ENCODE data around the gene PEDS1.
"Not testable (repeated sequence)": the region's sequence is repeated elsewhere in the genome, so short reads cannot be mapped to it uniquely, and the experiment has no call there.

The PEDS1 gene

DNA sequence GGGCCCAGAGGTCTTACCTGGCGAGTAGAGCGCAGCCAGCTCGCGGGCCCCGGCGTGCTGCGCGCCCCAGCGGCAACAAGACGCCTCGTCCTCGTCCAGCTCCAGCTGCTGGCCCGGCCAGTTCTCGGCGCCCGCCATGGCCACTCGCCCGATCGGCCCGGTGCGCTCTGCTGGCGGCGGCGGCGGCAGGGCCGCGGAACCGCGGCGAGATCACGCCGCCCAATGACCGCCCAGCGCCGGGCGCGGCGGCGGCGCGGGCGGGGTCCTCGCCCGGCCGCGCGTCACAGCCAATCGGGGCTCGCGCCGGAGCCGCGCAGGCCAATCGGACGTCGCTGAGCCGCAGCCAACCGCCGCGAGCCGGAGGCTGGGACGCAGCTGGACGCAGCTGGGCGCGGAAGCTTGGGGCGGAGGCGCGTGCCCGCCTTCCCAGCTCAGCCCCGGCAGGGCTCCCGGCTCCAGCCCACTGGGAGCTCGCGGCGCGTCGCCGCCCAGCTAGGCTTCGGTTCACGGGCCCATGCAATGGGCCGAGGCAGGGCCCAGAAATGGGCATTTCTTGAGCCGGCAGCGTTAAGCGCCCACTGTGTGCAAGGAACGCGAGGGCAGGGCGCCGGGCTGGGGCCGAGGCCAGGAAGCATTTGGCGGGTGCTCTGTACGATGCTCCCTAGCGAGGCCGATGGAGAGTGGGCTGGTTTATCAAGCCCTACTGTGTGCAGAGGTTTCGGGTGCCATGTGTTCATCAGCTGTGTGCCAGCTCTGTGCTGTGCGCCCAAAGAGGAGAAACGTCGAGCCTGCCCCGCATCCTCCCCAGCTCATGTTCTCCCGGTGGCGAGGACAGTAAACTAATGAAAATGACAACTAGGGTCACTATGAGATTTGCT lies at the start of gene PEDS1:
Gene PEDS1, minus strand, starts transcription at position 224 of the 878 bp plus-strand sequence. Its CDS starts 86 bp downstream, at position 138.
- Histone ChIP-seq H3K4me3 (ENCODE audit: low read depth in 1 of 2, low read length in 2 of 2) (peak within 1 kb of the TSS; percentile 81 to 92), H3K27me3 (ENCODE audit: low read depth, low read length) (no peaks in the 10 kb centered on the region), H3K27ac (ENCODE audit: low read length) (peak within 1 kb of the TSS; percentile 77)

DNA sequence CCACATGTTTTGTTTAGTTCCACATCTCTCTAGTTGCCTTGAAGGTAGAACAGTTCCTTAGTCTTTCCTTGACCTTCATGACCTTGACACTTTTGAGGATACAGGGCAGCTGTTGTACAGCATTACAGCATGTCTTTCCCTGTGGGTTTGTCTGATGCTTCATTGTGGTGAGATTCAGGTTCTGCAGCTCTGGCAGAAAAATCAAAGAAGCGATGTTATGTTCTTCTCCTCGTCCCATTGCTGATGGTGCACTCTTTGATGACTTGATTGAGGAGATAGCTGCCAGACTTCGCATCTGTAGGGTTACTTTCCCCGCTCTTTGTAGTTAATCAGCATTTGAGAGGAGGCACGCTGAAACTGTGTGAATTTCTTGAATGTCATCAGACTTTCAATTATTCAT lies 49.2 kb upstream of the PEDS1 start:
- no peaks in the 10 kb centered on the region for H3K4me1 ChIP-seq (ENCODE audit: control insufficient read depth in 1 of 2, insufficient read depth in 2 of 2, low read length in 2 of 2)
- H3K27me3 ChIP-seq (ENCODE audit: low read depth, low read length): no peaks in the 10 kb centered on the region
- H3K36me3 ChIP-seq (ENCODE audit: control insufficient read depth in 1 of 2, insufficient read depth in 2 of 2, low read length in 2 of 2): peaks cover 0 to 3% of the 10 kb centered on the region in 2 donors
- H3K27ac ChIP-seq (ENCODE audit: low read length): no peak overlapping the region
- H3K4me3 ChIP-seq (ENCODE audit: low read depth in 1 of 2, low read length in 2 of 2): no peak overlapping the region
- peaks cover 0 to 7% of the 10 kb centered on the region in 2 donors for H3K9me3 ChIP-seq (ENCODE audit: control insufficient read depth in 1 of 2, low read length in 2 of 2)

More for the DNA sequence above, at the start of gene PEDS1:
- H3K36me3 ChIP-seq (ENCODE audit: control insufficient read depth in 1 of 2, insufficient read depth in 2 of 2, low read length in 2 of 2): peaks cover 0 to 2% of the 10 kb centered on the region in 2 donors
- no peaks in the 10 kb centered on the region for H3K9me3 ChIP-seq (ENCODE audit: control insufficient read depth in 1 of 2, low read length in 2 of 2)
- peaks cover 11 to 42% of the 10 kb centered on the region in 2 donors for H3K4me1 ChIP-seq (ENCODE audit: control insufficient read depth in 1 of 2, insufficient read depth in 2 of 2, low read length in 2 of 2)

DNA sequence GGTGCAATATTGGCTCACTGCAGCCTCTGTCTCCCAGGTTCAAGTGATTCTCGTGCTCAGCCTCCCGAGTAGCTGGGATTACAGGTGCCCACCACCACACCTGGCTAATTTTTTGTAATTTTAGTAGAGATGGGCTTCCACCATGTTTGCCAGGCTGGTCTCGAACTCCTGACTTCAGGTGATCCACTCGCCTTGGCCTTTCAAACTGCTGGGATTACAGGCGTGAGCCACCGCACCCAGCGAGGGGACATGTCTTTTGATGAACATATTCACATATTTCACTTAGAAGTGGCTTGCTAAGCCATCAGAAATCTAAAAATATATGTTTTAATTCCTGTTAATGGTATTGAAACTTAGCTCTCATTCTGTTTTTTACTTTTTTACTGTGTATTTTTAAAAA lies 48.2 kb upstream of the PEDS1 start:
- H3K4me3 ChIP-seq (ENCODE audit: low read depth in 1 of 2, low read length in 2 of 2); H3K9me3 ChIP-seq (ENCODE audit: control insufficient read depth in 1 of 2, low read length in 2 of 2); H3K36me3 ChIP-seq (ENCODE audit: control insufficient read depth in 1 of 2, insufficient read depth in 2 of 2, low read length in 2 of 2); H3K27ac ChIP-seq (ENCODE audit: low read length); H3K27me3 ChIP-seq (ENCODE audit: low read depth, low read length); H3K4me1 ChIP-seq (ENCODE audit: control insufficient read depth in 1 of 2, insufficient read depth in 2 of 2, low read length in 2 of 2): not testable (repeated sequence)

DNA sequence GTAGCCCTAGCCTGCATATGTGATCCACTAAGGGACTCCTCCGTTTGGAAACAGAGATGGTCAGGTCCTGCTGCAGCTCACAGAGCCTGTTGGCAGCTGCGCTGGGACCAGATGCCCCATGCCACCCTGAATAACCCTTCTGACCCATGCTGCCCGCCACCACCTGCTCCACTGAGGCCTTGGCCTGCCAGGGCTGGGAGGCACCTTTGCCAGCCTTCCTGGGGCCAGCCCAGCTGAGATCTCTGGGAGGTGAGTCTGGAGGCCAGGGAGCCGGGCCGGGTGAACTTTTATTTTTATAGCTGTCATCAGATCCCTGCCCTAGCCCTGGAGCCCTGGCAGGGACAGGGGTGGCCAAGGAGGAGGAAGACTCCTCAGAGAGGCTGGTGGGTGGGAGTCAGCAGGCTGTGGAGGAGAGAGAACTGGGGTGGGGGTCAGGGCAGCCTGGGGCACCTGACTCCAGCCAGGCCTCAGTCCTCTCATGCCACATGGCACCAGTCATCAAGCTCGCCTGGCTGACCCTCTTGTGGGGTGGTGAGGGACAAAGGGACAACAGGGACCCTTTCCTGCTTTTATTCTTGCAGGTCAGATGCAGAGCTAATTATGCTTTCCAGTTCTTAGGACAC lies 47.1 kb upstream of the PEDS1 start:
- Histone ChIP-seq H3K36me3 (ENCODE audit: control insufficient read depth in 1 of 2, insufficient read depth in 2 of 2, low read length in 2 of 2) (peaks cover 0 to 3% of the 10 kb centered on the region in 2 donors), H3K4me3 (ENCODE audit: low read depth in 1 of 2, low read length in 2 of 2) (no peak overlapping the region), H3K4me1 (ENCODE audit: control insufficient read depth in 1 of 2, insufficient read depth in 2 of 2, low read length in 2 of 2) (no peaks in the 10 kb centered on the region), H3K9me3 (ENCODE audit: control insufficient read depth in 1 of 2, low read length in 2 of 2) (peaks cover 0 to 7% of the 10 kb centered on the region in 2 donors), H3K27ac (ENCODE audit: low read length) (no peak overlapping the region), H3K27me3 (ENCODE audit: low read depth, low read length) (no peaks in the 10 kb centered on the region)

DNA sequence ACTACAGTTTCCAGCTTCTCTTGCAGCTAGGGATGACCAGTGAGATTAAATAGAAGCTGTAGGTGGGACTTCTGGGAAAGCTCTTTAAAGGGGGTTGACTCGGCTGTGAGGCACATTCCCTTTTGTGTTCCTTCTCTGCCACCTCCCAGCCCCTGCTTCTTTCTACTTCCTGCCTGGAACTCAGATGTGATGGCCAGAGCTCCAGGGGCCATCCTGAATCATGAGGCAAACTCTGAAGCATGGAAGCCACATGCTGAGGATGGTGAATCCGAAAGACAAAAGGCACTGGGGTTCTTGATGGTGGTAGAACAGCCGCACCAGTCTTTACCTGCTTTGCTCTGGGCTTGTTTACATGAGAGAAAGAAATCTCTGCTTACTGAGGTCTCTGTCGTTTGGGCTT lies 46.2 kb upstream of the PEDS1 start:
- Histone ChIP-seq H3K36me3 (ENCODE audit: control insufficient read depth in 1 of 2, insufficient read depth in 2 of 2, low read length in 2 of 2) (peaks cover 2 to 3% of the 10 kb centered on the region in 2 donors), H3K9me3 (ENCODE audit: control insufficient read depth in 1 of 2, low read length in 2 of 2) (peaks cover 0 to 7% of the 10 kb centered on the region in 2 donors), H3K27ac (ENCODE audit: low read length) (no peak overlapping the region), H3K27me3 (ENCODE audit: low read depth, low read length) (no peaks in the 10 kb centered on the region), H3K4me1 (ENCODE audit: control insufficient read depth in 1 of 2, insufficient read depth in 2 of 2, low read length in 2 of 2) (peaks cover 0 to 2% of the 10 kb centered on the region in 2 donors), H3K4me3 (ENCODE audit: low read depth in 1 of 2, low read length in 2 of 2) (no peak overlapping the region)

DNA sequence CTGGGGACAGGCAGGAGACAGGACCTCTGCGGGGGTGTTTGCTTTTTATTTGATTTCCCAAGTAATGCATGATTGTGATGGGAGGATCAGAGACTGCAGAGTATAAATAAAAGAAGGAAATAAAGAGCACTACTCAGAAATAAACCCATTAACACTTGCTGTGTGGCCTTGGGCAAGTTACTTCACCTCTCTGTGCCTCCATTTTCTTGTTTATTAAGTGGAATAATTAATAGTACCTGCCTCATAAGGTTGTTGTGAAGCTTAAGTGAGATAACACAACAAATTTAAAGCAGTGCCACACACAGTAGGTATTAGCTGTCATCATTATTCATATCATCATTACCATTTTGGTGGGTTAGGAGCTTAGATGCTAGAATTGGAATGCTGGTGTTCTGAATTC lies 45.2 kb upstream of the PEDS1 start:
- Histone ChIP-seq H3K27me3 (ENCODE audit: low read depth, low read length) (no peaks in the 10 kb centered on the region), H3K36me3 (ENCODE audit: control insufficient read depth in 1 of 2, insufficient read depth in 2 of 2, low read length in 2 of 2) (peaks cover 11 to 13% of the 10 kb centered on the region in 2 donors), H3K27ac (ENCODE audit: low read length) (no peak overlapping the region), H3K9me3 (ENCODE audit: control insufficient read depth in 1 of 2, low read length in 2 of 2) (peaks cover 0 to 7% of the 10 kb centered on the region in 2 donors), H3K4me3 (ENCODE audit: low read depth in 1 of 2, low read length in 2 of 2) (no peak overlapping the region), H3K4me1 (ENCODE audit: control insufficient read depth in 1 of 2, insufficient read depth in 2 of 2, low read length in 2 of 2) (peaks cover 2 to 10% of the 10 kb centered on the region in 2 donors)

DNA sequence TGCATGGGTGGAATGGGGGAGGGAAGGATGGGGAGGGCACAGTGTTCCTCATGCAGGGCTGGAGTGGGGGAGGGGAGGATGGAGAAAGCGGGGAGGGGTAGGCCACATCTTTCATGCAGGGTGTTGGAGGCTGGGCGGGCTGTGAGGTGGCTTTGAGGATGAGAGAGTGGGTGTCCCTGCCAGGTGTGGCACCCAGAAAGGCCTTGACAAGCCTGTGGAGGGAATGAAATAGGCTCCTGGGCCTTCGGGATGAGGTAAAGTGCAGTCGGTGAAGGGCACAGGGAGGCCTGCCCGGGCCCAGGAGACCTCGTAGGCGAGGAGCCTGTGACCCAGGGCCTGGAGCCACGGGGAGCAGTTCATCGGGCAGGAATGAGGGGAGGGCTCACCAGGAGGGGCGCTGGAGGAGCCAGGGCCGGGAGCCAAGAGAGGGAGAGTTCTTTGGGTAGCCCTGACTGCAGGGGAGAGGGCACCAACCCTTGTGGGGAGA lies 44.7 kb upstream of the PEDS1 start:
- Histone ChIP-seq H3K4me1 (ENCODE audit: control insufficient read depth in 1 of 2, insufficient read depth in 2 of 2, low read length in 2 of 2) (peaks cover 7 to 14% of the 10 kb centered on the region in 2 donors), H3K9me3 (ENCODE audit: control insufficient read depth in 1 of 2, low read length in 2 of 2) (peaks cover 0 to 7% of the 10 kb centered on the region in 2 donors), H3K36me3 (ENCODE audit: control insufficient read depth in 1 of 2, insufficient read depth in 2 of 2, low read length in 2 of 2) (peaks cover 16 to 18% of the 10 kb centered on the region in 2 donors), H3K27ac (ENCODE audit: low read length) (no peak overlapping the region), H3K27me3 (ENCODE audit: low read depth, low read length) (no peaks in the 10 kb centered on the region), H3K4me3 (ENCODE audit: low read depth in 1 of 2, low read length in 2 of 2) (no peak overlapping the region)

DNA sequence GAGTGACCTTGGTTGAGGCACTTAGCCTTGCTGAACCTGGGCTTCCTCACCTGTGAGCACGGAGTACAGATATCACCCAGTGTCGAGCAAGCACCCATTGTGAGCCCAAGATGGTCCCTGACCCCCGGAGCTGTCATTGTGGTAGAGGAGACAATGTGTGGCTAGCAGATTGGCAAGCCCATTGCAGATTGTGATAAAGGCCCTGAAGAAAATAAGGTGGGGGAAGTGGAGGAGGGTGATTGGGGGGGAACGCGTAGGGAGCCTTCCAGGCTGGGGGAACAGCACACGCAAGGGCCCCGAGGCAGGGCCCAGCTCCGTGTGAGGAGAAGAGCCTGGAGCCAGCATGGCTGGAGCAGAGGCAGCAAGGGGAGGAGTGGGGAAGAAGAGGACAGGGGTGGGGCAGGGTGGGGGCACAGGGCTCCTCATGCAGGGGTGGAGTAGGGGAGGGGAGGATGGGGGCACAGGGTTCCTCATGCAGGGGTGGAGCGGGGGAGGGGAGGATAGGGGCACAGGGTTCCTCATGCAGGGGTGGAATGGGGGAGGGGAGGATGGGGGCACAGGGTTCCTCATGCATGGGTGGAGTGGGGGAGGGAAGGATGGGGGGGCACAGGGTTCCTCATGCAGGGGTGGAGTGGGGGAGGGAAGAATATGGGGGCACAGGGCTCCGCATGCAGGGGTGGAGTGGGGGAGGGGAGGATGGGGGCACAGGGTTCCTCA lies 44.1 kb upstream of the PEDS1 start:
- Histone ChIP-seq H3K4me1 (ENCODE audit: control insufficient read depth in 1 of 2, insufficient read depth in 2 of 2, low read length in 2 of 2) (peaks cover 8 to 14% of the 10 kb centered on the region in 2 donors), H3K27ac (ENCODE audit: low read length) (no peak overlapping the region), H3K4me3 (ENCODE audit: low read depth in 1 of 2, low read length in 2 of 2) (no peak overlapping the region), H3K27me3 (ENCODE audit: low read depth, low read length) (no peaks in the 10 kb centered on the region), H3K36me3 (ENCODE audit: control insufficient read depth in 1 of 2, insufficient read depth in 2 of 2, low read length in 2 of 2) (peaks cover 17 to 23% of the 10 kb centered on the region in 2 donors), H3K9me3 (ENCODE audit: control insufficient read depth in 1 of 2, low read length in 2 of 2) (peaks cover 0 to 7% of the 10 kb centered on the region in 2 donors)

DNA sequence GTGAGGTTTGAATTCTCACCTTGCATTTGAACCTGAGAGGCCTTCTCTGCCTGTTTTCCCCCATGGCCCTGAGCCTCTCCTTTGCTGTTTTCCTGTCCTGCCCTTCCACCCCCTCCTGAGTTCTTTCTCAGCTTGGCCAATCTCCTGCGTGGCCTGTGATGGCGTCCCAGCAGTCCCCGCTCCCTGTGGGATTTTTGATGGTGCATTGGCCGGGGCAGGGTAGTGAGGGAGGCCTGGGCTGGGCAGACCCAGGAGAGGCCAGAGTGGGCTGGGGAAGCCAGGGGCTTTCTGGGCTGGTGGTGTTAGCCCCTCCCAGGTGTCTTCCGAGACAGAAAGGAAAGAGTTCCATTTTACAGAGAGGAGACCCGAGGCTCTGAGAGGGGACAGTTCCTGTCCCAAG lies 43.4 kb upstream of the PEDS1 start:
- Histone ChIP-seq H3K4me1 (ENCODE audit: control insufficient read depth in 1 of 2, insufficient read depth in 2 of 2, low read length in 2 of 2) (peaks cover 8 to 14% of the 10 kb centered on the region in 2 donors), H3K4me3 (ENCODE audit: low read depth in 1 of 2, low read length in 2 of 2) (no peak overlapping the region), H3K36me3 (ENCODE audit: control insufficient read depth in 1 of 2, insufficient read depth in 2 of 2, low read length in 2 of 2) (peaks cover 17 to 26% of the 10 kb centered on the region in 2 donors), H3K27ac (ENCODE audit: low read length) (no peak overlapping the region), H3K9me3 (ENCODE audit: control insufficient read depth in 1 of 2, low read length in 2 of 2) (peaks cover 0 to 7% of the 10 kb centered on the region in 2 donors), H3K27me3 (ENCODE audit: low read depth, low read length) (no peaks in the 10 kb centered on the region)

DNA sequence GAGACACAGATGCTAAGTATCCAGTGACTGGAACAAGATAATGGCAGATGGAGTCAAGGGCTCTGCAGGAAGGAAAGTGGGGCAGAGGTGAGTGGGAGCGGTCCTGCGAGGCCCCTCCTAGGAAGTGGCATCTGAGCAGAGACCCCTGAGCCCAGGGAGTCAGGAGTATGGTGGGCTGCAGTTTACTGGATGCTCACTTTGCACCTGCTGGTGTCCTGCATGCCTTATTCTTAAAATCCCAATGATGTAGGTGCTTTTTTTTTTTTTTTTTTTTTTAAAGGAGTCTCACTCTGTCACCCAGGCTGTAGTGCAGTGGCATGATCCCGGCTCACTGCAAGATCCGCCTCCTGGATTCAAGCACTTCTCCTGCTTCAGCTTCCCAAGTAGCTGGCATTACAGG lies 42.7 kb upstream of the PEDS1 start:
- Histone ChIP-seq H3K4me1 (ENCODE audit: control insufficient read depth in 1 of 2, insufficient read depth in 2 of 2, low read length in 2 of 2) (peaks cover 8 to 14% of the 10 kb centered on the region in 2 donors), H3K9me3 (ENCODE audit: control insufficient read depth in 1 of 2, low read length in 2 of 2) (peaks cover 0 to 7% of the 10 kb centered on the region in 2 donors), H3K27ac (ENCODE audit: low read length) (no peak overlapping the region), H3K36me3 (ENCODE audit: control insufficient read depth in 1 of 2, insufficient read depth in 2 of 2, low read length in 2 of 2) (peaks cover 17 to 26% of the 10 kb centered on the region in 2 donors), H3K27me3 (ENCODE audit: low read depth, low read length) (no peaks in the 10 kb centered on the region), H3K4me3 (ENCODE audit: low read depth in 1 of 2, low read length in 2 of 2) (no peak overlapping the region)
